ENCODE data around the gene ABR. TPM values are rescaled to one million over a fixed set of nuclear protein-coding genes. Genes with fewer than 3 reads are reported as not detected.

Gene ABR
- total RNA-seq, 1 experiment from 2014 or later: 5.6 TPM

- no peak overlapping the region for H3K27ac ChIP-seq
- no peak overlapping the region for H3K4me3 ChIP-seq
- no peaks in the 10 kb centered on the region for H3K27me3 ChIP-seq
- no peaks in the 10 kb centered on the region for H3K36me3 ChIP-seq
- no peaks in the 10 kb centered on the region for H3K4me1 ChIP-seq
- no peak for DNase-seq
- no peaks in the 10 kb centered on the region for H3K9me3 ChIP-seq (replicated peaks)
Observed at GRCh38 chr17:1170739-1171138, 9.0 kb downstream of the ABR start.

- Histone ChIP-seq H3K9me3 (replicated peaks) (no peaks in the 10 kb centered on the region), H3K27ac (no peak overlapping the region), H3K4me3 (no peak overlapping the region), H3K27me3 (no peaks in the 10 kb centered on the region), H3K4me1 (no peaks in the 10 kb centered on the region), H3K36me3 (no peaks in the 10 kb centered on the region)
- no peak for DNase-seq
Observed at GRCh38 chr17:1169929-1170312, 9.9 kb downstream of the ABR start.

DNA sequence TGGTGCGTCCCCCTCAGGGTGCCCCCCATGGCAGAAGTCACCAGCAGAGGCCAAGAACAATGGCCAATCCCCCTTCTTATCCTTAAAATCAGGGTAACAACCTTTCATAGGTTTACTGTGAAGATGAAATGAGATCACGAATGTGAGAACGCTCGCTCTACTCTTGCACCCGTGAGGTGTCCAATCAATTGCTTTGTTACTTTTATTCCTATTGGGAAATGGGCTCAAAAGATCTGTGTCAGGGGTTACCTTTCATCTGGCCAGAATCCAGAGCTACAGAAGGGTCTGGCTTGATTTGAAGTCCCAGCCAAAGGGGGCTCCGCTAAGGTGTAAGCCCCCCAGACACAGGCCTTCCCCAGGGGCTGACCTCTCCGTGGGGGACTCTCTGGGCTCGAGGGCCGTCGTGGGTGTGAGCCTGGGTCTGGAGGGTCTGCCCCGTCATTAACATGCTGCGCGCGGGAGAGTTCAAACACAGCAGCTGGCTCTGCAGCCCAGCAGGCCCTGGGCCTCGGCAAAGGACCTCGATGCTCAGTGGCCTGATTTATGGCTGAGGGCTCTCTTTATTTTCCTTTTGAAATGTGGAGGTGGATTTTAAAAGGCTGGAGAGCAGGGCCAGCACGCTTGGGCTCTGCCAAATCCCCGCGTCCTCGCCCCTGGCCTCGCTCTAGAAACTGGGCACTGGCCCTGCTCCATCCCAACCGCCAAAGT is 10.4 kb downstream of the ABR start:
- H3K4me3 ChIP-seq: no peak overlapping the region
- H3K4me1 ChIP-seq: no peaks in the 10 kb centered on the region
- no peak overlapping the region for H3K27ac ChIP-seq
- no peak for DNase-seq
- H3K36me3 ChIP-seq: no peaks in the 10 kb centered on the region
- no peaks in the 10 kb centered on the region for H3K27me3 ChIP-seq
- H3K9me3 ChIP-seq (replicated peaks): no peaks in the 10 kb centered on the region

DNA sequence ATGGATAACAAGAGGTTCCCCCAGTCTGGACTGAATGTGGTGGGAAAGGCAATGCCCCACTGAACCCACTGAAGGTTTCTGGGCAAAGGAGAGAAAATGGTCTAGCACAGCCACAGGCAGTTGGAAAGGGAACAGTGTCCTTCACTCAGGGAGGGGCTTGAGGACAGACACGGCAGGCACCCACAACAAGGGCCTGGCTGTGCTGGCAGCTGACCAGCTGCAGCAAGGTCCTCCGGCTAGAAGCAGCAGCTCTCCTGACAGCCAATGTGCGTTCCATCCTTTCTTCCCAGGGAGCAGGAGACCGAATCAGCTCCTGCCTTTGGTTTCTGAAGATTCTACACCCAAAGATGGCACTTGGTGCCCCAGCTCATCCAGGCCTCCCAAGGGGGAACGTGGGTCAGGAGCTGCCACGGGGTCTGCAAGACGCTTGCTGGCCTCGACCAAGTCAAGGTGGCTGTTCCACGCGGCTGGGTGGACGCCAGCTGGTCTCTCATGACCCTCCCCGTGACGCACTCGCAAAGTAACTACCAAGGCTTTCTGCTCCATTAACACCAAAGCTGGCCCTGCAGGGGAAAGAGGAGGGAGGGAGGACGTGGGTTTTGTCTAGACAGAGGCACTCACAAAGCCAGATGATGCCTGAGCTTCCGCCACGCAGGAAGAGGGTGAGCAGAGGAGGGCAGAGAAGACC is 11.1 kb downstream of the ABR start:
- Histone ChIP-seq H3K27ac (no peak overlapping the region), H3K27me3 (no peaks in the 10 kb centered on the region), H3K9me3 (replicated peaks) (no peaks in the 10 kb centered on the region), H3K36me3 (no peaks in the 10 kb centered on the region), H3K4me1 (no peaks in the 10 kb centered on the region), H3K4me3 (no peak overlapping the region)
- no peak for DNase-seq

DNA sequence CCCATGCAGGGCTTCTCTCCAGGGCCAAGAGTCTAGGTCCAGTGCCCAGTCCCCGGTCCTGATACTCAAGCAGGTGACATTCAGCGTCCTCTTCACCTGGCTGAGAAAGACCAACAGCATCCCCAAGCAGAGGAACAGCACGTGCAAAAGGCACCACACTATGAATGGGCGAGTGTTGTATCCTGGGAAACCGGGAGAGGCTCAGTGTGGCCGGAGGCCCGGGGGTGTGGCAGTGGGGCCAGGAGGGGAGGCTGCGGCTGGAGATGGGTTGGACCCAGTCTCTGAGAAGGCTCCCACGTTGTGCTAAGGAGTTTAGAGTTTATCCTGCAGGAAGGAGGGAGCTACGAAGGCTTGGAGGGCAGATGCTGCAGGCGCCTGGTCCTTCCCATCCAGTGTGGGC is 13.5 kb downstream of the ABR start:
- DNase-seq: no peak
- Histone ChIP-seq H3K4me1 (peaks cover 6% of the 10 kb centered on the region; the same call in 1 of the 2 replicates), H3K27ac (no peak overlapping the region), H3K9me3 (replicated peaks) (no peaks in the 10 kb centered on the region), H3K4me3 (no peak overlapping the region), H3K27me3 (no peaks in the 10 kb centered on the region), H3K36me3 (no peaks in the 10 kb centered on the region)

DNA sequence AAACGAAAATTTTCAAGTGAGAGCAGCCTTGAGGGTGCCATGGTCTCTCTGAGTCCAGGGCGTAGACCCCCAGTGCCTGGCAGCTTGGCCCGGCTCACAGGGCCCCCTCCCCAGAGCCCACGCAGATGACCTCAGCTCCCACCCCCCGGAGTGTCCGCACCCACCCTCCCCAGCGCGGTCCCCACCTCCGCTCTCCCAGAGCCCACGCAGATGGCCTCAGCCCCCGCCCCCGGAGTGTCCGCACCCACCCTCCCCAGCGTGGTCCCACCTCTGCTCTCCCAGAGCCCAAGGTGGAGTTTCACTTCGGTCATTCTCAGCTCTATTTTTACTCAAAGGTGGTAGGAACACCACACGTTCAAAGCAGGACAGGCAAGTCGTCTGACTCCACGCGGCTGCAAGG is 13.9 kb downstream of the ABR start:
- no peak for DNase-seq
- H3K4me3 ChIP-seq: no peak overlapping the region
- no peaks in the 10 kb centered on the region for H3K9me3 ChIP-seq (replicated peaks)
- H3K27me3 ChIP-seq: no peaks in the 10 kb centered on the region
- no peak overlapping the region for H3K27ac ChIP-seq
- peaks cover 6% of the 10 kb centered on the region; the same call in 1 of the 2 replicates for H3K4me1 ChIP-seq
- H3K36me3 ChIP-seq: no peaks in the 10 kb centered on the region

- H3K27me3 ChIP-seq: no peaks in the 10 kb centered on the region
- DNase-seq: no peak
- peaks cover 6% of the 10 kb centered on the region; the same call in 1 of the 2 replicates for H3K4me1 ChIP-seq
- no peaks in the 10 kb centered on the region for H3K9me3 ChIP-seq (replicated peaks)
- H3K27ac ChIP-seq: no peak overlapping the region
- no peak overlapping the region for H3K4me3 ChIP-seq
- no peaks in the 10 kb centered on the region for H3K36me3 ChIP-seq
Observed at GRCh38 chr17:1164935-1165556, 14.7 kb downstream of the ABR start.

DNA sequence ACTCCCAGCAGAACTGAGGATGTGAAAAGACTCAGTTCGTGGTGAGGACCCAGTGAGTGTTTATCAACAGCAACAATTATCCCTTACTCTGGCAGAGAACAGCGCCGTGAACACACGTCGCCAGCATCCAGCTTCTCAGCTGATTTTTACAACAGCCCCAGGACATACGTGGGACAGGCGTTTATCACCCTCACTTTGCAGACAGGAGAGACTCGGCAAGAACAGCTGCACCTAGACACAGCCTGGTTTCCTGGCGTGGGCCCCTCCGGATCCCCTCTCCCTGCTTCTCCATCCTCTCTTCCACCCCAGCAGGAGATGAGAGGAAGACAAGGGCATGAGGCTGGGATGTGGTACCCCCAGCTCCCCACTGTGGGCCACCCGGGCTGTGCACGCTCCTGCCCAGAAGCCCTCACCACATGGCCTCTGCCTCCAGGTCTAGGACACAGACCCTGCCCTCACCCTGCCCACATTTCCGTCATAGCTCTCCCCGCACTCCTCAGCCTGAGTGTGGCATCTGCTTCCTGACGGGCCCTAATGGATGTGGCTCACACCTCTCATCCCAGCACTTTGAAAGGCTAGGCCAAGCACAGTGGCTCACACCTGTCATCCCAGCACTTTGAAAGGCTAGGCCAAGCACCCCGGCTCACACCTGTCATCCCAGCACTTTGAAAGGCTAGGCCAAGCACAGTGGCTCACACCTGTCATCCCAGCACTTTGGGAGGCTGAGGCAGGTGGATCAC is 17.5 kb downstream of the ABR start:
- H3K36me3 ChIP-seq: no peaks in the 10 kb centered on the region
- H3K27ac ChIP-seq: no peak overlapping the region
- peak; percentile 50 to 63 for DNase-seq
- H3K9me3 ChIP-seq (replicated peaks): no peaks in the 10 kb centered on the region
- no peaks in the 10 kb centered on the region for H3K27me3 ChIP-seq
- no peak overlapping the region for H3K4me3 ChIP-seq
- H3K4me1 ChIP-seq: peaks cover 6% of the 10 kb centered on the region; the same call in 1 of the 2 replicates

- Histone ChIP-seq H3K27me3 (no peaks in the 10 kb centered on the region), H3K4me3 (no peak overlapping the region), H3K36me3 (no peaks in the 10 kb centered on the region), H3K9me3 (replicated peaks) (no peaks in the 10 kb centered on the region), H3K4me1 (peaks cover 6% of the 10 kb centered on the region; the same call in 1 of the 2 replicates), H3K27ac (no peak overlapping the region)
- no peak for DNase-seq
Observed at GRCh38 chr17:1160591-1161390, 19.0 kb downstream of the ABR start.

DNA sequence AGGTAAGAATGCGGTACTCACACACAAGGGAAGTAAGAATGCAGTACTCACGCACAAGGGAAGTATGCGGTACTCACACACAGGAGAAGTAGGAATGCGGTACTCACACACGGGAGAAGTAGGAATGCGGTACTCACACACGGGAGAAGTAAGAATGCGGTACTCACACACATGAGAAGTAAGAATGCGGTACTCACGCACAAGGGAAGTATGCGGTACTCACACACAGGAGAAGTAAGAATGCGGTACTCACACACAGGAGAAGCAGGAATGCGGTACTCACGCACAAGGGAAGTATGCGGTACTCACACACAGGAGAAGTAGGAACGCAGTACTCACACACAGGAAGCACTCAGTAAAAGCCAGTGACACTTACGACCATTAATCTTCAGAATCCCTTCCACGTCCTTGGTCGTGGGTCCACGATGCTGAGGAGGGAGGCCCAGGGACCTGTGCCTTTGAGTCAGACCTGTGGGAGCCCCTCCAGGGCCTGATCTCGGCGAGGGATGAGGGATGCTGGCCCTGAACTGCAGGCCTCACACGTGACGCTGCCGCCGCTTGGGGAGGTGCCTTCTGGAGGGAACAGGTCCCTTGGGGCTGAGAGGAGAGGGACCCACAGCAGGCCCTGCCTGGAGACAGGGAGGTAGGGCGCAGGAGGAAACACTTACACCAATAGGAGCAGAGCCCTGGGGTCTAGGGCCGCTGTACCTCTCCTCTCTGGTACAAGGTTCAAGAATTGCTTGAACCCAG is 20.2 kb downstream of the ABR start:
- Histone ChIP-seq H3K27me3 (no peaks in the 10 kb centered on the region), H3K4me3 (no peak overlapping the region), H3K9me3 (replicated peaks) (no peaks in the 10 kb centered on the region), H3K27ac (no peak overlapping the region), H3K4me1 (peaks cover 6% of the 10 kb centered on the region; the same call in 1 of the 2 replicates), H3K36me3 (no peaks in the 10 kb centered on the region)
- DNase-seq: no peak

DNA sequence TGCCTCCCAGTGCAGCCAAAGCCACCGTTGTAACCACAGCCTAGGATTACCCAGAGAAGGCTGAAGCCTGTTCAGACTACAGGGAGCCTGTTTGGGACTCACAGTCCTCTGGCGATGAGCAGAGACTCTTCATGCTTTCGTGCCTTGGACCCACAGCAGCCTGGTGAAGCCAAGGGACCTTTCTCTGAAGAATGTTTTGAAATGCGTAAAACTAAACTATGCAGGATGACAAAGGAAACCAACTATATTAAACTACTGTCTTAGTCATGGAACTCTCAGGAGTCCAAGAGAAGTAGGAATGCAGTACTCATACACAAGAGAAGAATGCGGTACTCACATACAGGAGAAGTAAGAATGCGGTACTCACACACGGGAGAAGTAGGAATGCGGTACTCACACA is 20.9 kb downstream of the ABR start:
- Histone ChIP-seq H3K4me3 (no peak overlapping the region), H3K4me1 (peaks cover 6% of the 10 kb centered on the region; the same call in 1 of the 2 replicates), H3K9me3 (replicated peaks) (no peaks in the 10 kb centered on the region), H3K27me3 (no peaks in the 10 kb centered on the region), H3K27ac (no peak overlapping the region), H3K36me3 (no peaks in the 10 kb centered on the region)
- no peak for DNase-seq

DNA sequence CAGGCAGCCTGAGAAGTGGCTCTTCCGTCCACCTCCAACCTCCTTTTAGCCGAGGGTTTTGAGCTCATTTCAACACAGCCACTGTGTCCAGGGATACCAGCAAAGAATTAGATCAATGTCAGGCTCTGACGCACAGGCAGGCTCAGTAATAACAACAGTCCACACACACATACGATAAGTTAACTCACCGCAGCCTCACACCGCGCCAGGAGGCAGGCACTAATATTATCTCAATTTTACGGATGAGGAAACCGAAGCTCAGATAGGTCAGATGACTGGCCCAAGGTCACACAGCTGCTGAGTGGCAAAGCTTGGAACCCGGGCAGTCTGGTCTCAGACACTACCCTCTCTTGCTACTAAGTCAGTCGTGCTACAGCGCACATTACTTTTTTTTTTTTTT is 22.9 kb downstream of the ABR start:
- Histone ChIP-seq H3K4me1 (peaks cover under 1% of the 10 kb centered on the region; the same call in 1 of the 2 replicates), H3K27me3 (no peaks in the 10 kb centered on the region), H3K4me3 (no peak overlapping the region)

GRCh38 chr17:1154704-1155103 is 25.1 kb downstream of the ABR start:
- Histone ChIP-seq H3K27me3 (no peaks in the 10 kb centered on the region), H3K4me3 (no peak overlapping the region), H3K27ac (no peak overlapping the region), H3K9me3 (replicated peaks) (no peaks in the 10 kb centered on the region), H3K4me1 (no peaks in the 10 kb centered on the region), H3K36me3 (no peaks in the 10 kb centered on the region)
- DNase-seq: no peak

More for the DNA sequence above, 22.9 kb downstream of the ABR start:
- no peaks in the 10 kb centered on the region for H3K36me3 ChIP-seq
- H3K9me3 ChIP-seq (replicated peaks): no peaks in the 10 kb centered on the region
- no peak for DNase-seq
- H3K27ac ChIP-seq: no peak overlapping the region

All from SJCRH30 (cell line).